ENCODE results near the gene AMELX. TPM values are rescaled to one million over a fixed set of nuclear protein-coding genes. Genes with fewer than 3 reads are reported as not detected.

AMELX gene
- total RNA-seq (not detected), polyA plus RNA-seq (not detected)
- long read RNA-seq, donor 1: 0 reads
- long read RNA-seq, donor 2: 0 reads
- long read RNA-seq, donor 3: 0 reads
- long read RNA-seq, donor 4: 0 reads

- H3K27me3 ChIP-seq (ENCODE audit: control insufficient read depth, insufficient read depth): no peaks in the 10 kb centered on the region
- WGBS: 90% methylated on average over 2 of the region's 2 CpGs
- H3K4me1 ChIP-seq (ENCODE audit: control insufficient read depth, insufficient read depth, low read length): no peaks in the 10 kb centered on the region
- intact Hi-C loops (cut with DNase I): no loop called here
- ATAC-seq: no peak
- H3K27ac ChIP-seq (ENCODE audit: low read length): no peak within 1 kb of the TSS
- no peak within 1 kb of the TSS for H3K4me3 ChIP-seq (ENCODE audit: low read length)
- H3K9me3 ChIP-seq (ENCODE audit: control insufficient read depth, low read length): no peaks in the 10 kb centered on the region
- no peak for DNase-seq
These were observed at the start of gene AMELX for GRCh38 chrX:11293113-11293512. Gene AMELX, plus strand, starts transcription at chrX:11293413. Its CDS starts 1,376 bp downstream, at chrX:11294789.

- H3K27ac ChIP-seq (ENCODE audit: low read length): no peak overlapping the region
These were observed 48.6 kb upstream of the AMELX start for GRCh38 chrX:11244636-11245035.

GRCh38 chrX:11254417-11255109 is 38.6 kb upstream of the AMELX start:
- 76% methylated on average over 5 of the region's 5 CpGs for WGBS
- H3K4me1 ChIP-seq (ENCODE audit: control insufficient read depth, insufficient read depth, low read length): no peaks in the 10 kb centered on the region
- ATAC-seq (no peak), DNase-seq (no peak)
- no peaks in the 10 kb centered on the region for H3K27me3 ChIP-seq (ENCODE audit: control insufficient read depth, insufficient read depth)
- H3K4me3 ChIP-seq (ENCODE audit: low read length): no peak overlapping the region
- intact Hi-C loops (cut with DNase I): no loop called here
- no peak overlapping the region for H3K27ac ChIP-seq (ENCODE audit: low read length)
- H3K9me3 ChIP-seq (ENCODE audit: control insufficient read depth, low read length): no peaks in the 10 kb centered on the region

More at GRCh38 chrX:11244636-11245035, 48.6 kb upstream of the AMELX start:
- H3K27me3 ChIP-seq (ENCODE audit: control insufficient read depth, insufficient read depth): no peaks in the 10 kb centered on the region
- ATAC-seq (no peak), DNase-seq (no peak)
- WGBS: 42% methylated on average over 2 of the region's 2 CpGs
- intact Hi-C loops (cut with DNase I): no loop called here
- H3K9me3 ChIP-seq (ENCODE audit: control insufficient read depth, low read length): no peaks in the 10 kb centered on the region
- no peak overlapping the region for H3K4me3 ChIP-seq (ENCODE audit: low read length)
- H3K4me1 ChIP-seq (ENCODE audit: control insufficient read depth, insufficient read depth, low read length): no peaks in the 10 kb centered on the region

GRCh38 chrX:11257290-11257689 is 35.9 kb upstream of the AMELX start:
- intact Hi-C loops (cut with DNase I): no loop called here
- Histone ChIP-seq H3K4me1 (ENCODE audit: control insufficient read depth, insufficient read depth, low read length) (no peaks in the 10 kb centered on the region), H3K27ac (ENCODE audit: low read length) (no peak overlapping the region), H3K27me3 (ENCODE audit: control insufficient read depth, insufficient read depth) (no peaks in the 10 kb centered on the region), H3K4me3 (ENCODE audit: low read length) (no peak overlapping the region), H3K9me3 (ENCODE audit: control insufficient read depth, low read length) (no peaks in the 10 kb centered on the region)
- ATAC-seq (no peak), DNase-seq (no peak)
- WGBS: 94% methylated on average over 2 of the region's 2 CpGs

- Histone ChIP-seq H3K4me1 (ENCODE audit: control insufficient read depth, insufficient read depth, low read length) (no peaks in the 10 kb centered on the region), H3K9me3 (ENCODE audit: control insufficient read depth, low read length) (no peaks in the 10 kb centered on the region), H3K4me3 (ENCODE audit: low read length) (no peak overlapping the region), H3K27me3 (ENCODE audit: control insufficient read depth, insufficient read depth) (no peaks in the 10 kb centered on the region), H3K27ac (ENCODE audit: low read length) (no peak overlapping the region)
- ATAC-seq: no peak
- intact Hi-C loops (cut with DNase I): no loop called here
- 75% methylated on average over 2 of the region's 2 CpGs for WGBS
- DNase-seq: no peak
These were observed 35.5 kb upstream of the AMELX start for GRCh38 chrX:11257711-11258110.

- Histone ChIP-seq H3K4me1 (ENCODE audit: control insufficient read depth, insufficient read depth, low read length) (peaks cover 1% of the 10 kb centered on the region), H3K9me3 (ENCODE audit: control insufficient read depth, low read length) (no peaks in the 10 kb centered on the region), H3K4me3 (ENCODE audit: low read length) (no peak overlapping the region), H3K27me3 (ENCODE audit: control insufficient read depth, insufficient read depth) (no peaks in the 10 kb centered on the region), H3K27ac (ENCODE audit: low read length) (no peak overlapping the region)
- WGBS: 80% methylated on average over 1 of the region's 1 CpG
- intact Hi-C loops (cut with DNase I): no loop called here
- no peak for ATAC-seq
- DNase-seq: no peak
These were observed 33.8 kb upstream of the AMELX start for GRCh38 chrX:11259437-11259836.

GRCh38 chrX:11261260-11261659 is 32.0 kb upstream of the AMELX start:
- H3K27me3 ChIP-seq (ENCODE audit: control insufficient read depth, insufficient read depth): no peaks in the 10 kb centered on the region
- peaks cover 1% of the 10 kb centered on the region for H3K4me1 ChIP-seq (ENCODE audit: control insufficient read depth, insufficient read depth, low read length)
- intact Hi-C loops (cut with DNase I): no loop called here
- no peaks in the 10 kb centered on the region for H3K9me3 ChIP-seq (ENCODE audit: control insufficient read depth, low read length)
- DNase-seq: no peak
- WGBS: 100% methylated on average over 1 of the region's 1 CpG
- no peak overlapping the region for H3K4me3 ChIP-seq (ENCODE audit: low read length)
- H3K27ac ChIP-seq (ENCODE audit: low read length): no peak overlapping the region
- no peak for ATAC-seq

- Histone ChIP-seq H3K4me1 (ENCODE audit: control insufficient read depth, insufficient read depth, low read length) (peaks cover 4% of the 10 kb centered on the region), H3K4me3 (ENCODE audit: low read length) (no peak overlapping the region), H3K27ac (ENCODE audit: low read length) (no peak overlapping the region), H3K27me3 (ENCODE audit: control insufficient read depth, insufficient read depth) (no peaks in the 10 kb centered on the region), H3K9me3 (ENCODE audit: control insufficient read depth, low read length) (no peaks in the 10 kb centered on the region)
- intact Hi-C loops (cut with DNase I): no loop called here
- ATAC-seq (no peak), DNase-seq (no peak)
- WGBS: 41% methylated on average over 1 of the region's 1 CpG
These were observed 28.3 kb upstream of the AMELX start for GRCh38 chrX:11264925-11265324.

GRCh38 chrX:11265352-11265751 is 27.9 kb upstream of the AMELX start:
- H3K27me3 ChIP-seq (ENCODE audit: control insufficient read depth, insufficient read depth): no peaks in the 10 kb centered on the region
- peaks cover 4% of the 10 kb centered on the region for H3K4me1 ChIP-seq (ENCODE audit: control insufficient read depth, insufficient read depth, low read length)
- DNase-seq (no peak), ATAC-seq (no peak)
- 19% methylated on average over 3 of the region's 3 CpGs for WGBS
- no peak overlapping the region for H3K4me3 ChIP-seq (ENCODE audit: low read length)
- no peak overlapping the region for H3K27ac ChIP-seq (ENCODE audit: low read length)
- intact Hi-C loops (cut with DNase I): no loop called here
- H3K9me3 ChIP-seq (ENCODE audit: control insufficient read depth, low read length): no peaks in the 10 kb centered on the region

- H3K27me3 ChIP-seq (ENCODE audit: control insufficient read depth, insufficient read depth): no peaks in the 10 kb centered on the region
- H3K9me3 ChIP-seq (ENCODE audit: control insufficient read depth, low read length): no peaks in the 10 kb centered on the region
- no peak overlapping the region for H3K27ac ChIP-seq (ENCODE audit: low read length)
- H3K4me1 ChIP-seq (ENCODE audit: control insufficient read depth, insufficient read depth, low read length): peaks cover 4% of the 10 kb centered on the region
- no peak overlapping the region for H3K4me3 ChIP-seq (ENCODE audit: low read length)
- intact Hi-C loops (cut with DNase I): no loop called here
- WGBS: 34% methylated on average over 5 of the region's 5 CpGs
- ATAC-seq: no peak
- no peak for DNase-seq
These were observed 26.6 kb upstream of the AMELX start for GRCh38 chrX:11266573-11267003.

- Histone ChIP-seq H3K9me3 (ENCODE audit: control insufficient read depth, low read length) (no peaks in the 10 kb centered on the region), H3K27ac (ENCODE audit: low read length) (no peak overlapping the region), H3K27me3 (ENCODE audit: control insufficient read depth, insufficient read depth) (no peaks in the 10 kb centered on the region), H3K4me3 (ENCODE audit: low read length) (no peak overlapping the region), H3K4me1 (ENCODE audit: control insufficient read depth, insufficient read depth, low read length) (peaks cover 4% of the 10 kb centered on the region)
- no peak for ATAC-seq
- no peak for DNase-seq
- intact Hi-C loops (cut with DNase I): no loop called here
- WGBS: 84% methylated on average over 3 of the region's 3 CpGs
These were observed 25.8 kb upstream of the AMELX start for GRCh38 chrX:11267425-11267824.

- intact Hi-C loops (cut with DNase I): no loop called here
- DNase-seq: no peak
- 91% methylated on average over 3 of the region's 3 CpGs for WGBS
- H3K4me3 ChIP-seq (ENCODE audit: low read length): no peak overlapping the region
- peaks cover 2% of the 10 kb centered on the region for H3K4me1 ChIP-seq (ENCODE audit: control insufficient read depth, insufficient read depth, low read length)
- no peaks in the 10 kb centered on the region for H3K27me3 ChIP-seq (ENCODE audit: control insufficient read depth, insufficient read depth)
- ATAC-seq: no peak
- H3K27ac ChIP-seq (ENCODE audit: low read length): no peak overlapping the region
- no peaks in the 10 kb centered on the region for H3K9me3 ChIP-seq (ENCODE audit: control insufficient read depth, low read length)
These were observed 24.2 kb upstream of the AMELX start for GRCh38 chrX:11269006-11269405.
